HG03280 (cell line): ENCODE measurements around the gene SMC6.
A peak's percentile ranks its signal among the peaks of the same experiment; 100 is the strongest.

Experiments used
- ATAC-seq: cut with Tn5 transposase; IDR thresholded peaks from one replicate; pipeline ENCODE4 v1.9.1; 2021; ENCODE audit warnings: mild to moderate bottlenecking, moderate library complexity; ENCODE audit not compliant: unreplicated experiment

The SMC6 gene

DNA sequence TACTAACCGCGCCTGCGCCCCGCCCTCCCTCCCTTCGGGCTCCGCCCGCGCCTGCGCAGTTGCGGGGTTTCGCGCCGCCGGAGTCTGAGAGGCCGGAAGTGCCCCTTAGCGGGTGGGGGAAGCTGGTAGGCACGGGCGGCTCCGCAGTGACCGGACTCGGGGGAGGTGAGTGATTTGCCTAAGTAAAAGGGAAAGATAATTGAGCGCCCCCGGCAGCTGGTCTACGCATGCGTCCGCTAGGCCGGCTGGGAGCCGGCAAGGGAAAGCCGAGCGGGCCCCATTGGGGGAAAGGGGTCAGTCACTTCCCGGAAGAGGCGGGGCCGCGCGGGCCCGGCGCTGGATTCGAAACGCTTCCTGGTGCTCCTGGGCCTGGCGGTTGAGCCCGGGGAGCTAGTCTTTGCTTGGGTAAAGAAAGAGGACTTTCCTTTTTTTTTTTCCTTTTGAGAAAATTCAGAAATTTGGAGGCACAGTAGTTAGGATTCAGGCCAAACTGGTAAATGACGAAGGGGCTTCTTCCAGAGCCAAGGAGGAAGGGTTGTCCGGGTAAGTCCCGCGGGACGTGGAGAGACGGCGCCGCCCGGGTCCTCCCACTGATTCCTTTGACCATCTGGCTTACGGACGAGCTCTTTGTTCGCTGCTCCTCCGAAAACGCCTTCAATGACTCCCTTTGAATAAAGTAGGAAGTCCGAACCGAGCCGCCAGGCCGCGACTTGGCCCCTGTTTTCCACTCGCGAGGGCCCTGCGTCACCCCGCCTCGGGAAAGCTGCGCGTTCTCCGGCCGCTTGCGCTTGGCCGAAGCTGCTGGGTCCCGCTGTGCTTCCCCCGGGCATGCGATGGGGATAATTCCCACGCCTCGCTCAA, at the start of gene SMC6, which contains the start of gene GEN1:
TSS of gene SMC6 (minus strand) at position 8 of the 861 bp plus-strand sequence. CDS start 7,864 bp downstream, outside the sequence.
TSS of gene GEN1 (plus strand) at position 336 of the 861 bp plus-strand sequence. CDS start 5,806 bp downstream, outside the sequence.
- ATAC-seq = peak; percentile 71

- no peak for ATAC-seq
These were observed 47.3 kb upstream of the SMC6 start for GRCh38 chr2:17800693-17801458.

GRCh38 chr2:17800219-17800618, 46.6 kb upstream of the SMC6 start:
- ATAC-seq = no peak

- no peak for ATAC-seq
These were observed 45.9 kb upstream of the SMC6 start for GRCh38 chr2:17799301-17800120.

GRCh38 chr2:17798338-17798737, 44.7 kb upstream of the SMC6 start:
- ATAC-seq = no peak

GRCh38 chr2:17795309-17795708, 41.7 kb upstream of the SMC6 start:
- no peak for ATAC-seq

GRCh38 chr2:17793803-17794354, 40.3 kb upstream of the SMC6 start:
- ATAC-seq = no peak

GRCh38 chr2:17793296-17793695, 39.7 kb upstream of the SMC6 start:
- no peak for ATAC-seq

- ATAC-seq = no peak
These were observed 38.9 kb upstream of the SMC6 start for GRCh38 chr2:17792515-17792914.

DNA sequence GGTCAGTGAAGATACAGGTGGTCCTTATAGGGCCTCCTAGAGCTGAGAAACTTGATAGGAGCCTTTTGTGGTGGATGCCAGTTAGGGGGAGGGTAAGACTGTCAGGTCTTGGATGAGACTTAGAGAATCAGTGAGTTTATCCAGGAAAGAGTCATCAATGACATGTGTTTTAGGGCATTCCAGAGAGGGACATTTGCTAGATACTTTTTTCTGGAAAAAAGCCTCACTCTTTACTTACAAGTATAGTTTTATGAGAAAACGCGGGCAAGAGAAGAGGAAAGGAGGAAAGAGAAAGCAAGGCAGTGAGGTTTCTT, 38.2 kb upstream of the SMC6 start:
- ATAC-seq = no peak

DNA sequence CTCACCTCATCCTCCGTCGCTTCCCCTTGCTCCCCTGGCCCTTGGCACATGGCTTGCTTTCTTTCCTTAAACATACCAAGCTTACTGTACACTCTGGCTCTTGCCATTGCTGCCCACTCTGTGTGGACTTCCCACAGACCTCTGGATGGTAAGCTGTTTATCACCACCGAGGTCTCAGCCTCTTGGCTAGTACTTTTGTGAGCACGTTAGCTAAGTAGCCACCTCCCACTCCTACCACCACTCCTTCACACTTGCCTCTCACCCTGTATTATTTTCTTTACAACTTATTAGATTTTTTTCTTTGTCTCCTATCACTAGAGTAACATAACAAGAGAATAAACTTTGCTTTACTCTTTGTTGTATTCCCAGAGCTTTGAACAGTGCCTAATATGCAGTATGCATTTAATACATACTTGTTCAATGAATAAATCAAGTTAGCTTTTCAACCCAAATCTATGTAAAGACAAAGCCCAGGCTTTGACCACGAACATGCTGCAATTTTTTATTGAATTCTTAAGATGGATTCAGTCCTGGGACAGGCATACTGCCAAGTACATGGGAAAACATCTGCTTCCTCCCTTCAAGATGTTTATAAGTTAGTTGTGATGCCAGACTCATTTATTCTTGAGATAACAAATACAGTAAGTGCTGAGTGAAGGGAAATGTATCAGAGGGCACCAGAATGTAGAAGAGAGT, 37.7 kb upstream of the SMC6 start:
- no peak for ATAC-seq

DNA sequence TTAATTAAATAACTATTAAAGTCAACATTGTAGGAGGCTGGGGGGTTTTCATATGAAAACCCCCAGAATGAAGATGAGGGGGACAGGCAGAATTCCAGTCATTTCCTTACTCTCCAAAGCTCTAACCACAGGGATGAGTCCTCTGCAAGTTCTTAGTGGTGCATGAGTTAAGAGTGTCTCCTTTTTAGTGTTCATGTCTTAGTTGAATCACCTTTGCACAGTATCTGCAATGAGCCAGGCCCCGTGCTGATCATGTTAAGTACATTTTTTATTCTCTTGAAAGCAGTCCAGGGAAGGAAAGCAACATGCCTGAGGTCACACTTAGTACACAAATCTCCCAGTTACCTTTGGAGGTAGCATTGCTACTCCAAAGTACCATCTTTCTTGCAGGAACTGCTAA, 36.9 kb upstream of the SMC6 start:
- no peak for ATAC-seq

DNA sequence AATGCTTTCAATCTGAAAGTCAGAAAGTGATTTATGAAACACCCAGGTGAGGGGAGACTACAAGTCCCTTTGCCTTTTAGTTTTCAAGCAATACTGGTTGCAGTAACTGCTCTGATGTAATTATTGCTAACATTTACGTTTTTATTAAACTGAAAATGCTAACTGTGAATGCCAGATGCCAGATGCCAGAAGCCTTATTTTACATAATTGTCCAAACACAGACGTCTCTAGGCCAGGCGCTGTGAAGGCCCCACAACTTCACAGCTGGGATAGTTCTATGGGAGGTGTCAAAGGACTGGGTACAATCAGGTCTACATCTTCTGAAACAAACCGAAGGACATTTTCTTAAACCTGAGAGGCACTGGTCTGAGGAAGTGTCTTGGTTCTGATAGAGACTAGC, 35.2 kb upstream of the SMC6 start:
- ATAC-seq = no peak

- ATAC-seq = no peak
These were observed 33.1 kb upstream of the SMC6 start for GRCh38 chr2:17786727-17787126.

DNA sequence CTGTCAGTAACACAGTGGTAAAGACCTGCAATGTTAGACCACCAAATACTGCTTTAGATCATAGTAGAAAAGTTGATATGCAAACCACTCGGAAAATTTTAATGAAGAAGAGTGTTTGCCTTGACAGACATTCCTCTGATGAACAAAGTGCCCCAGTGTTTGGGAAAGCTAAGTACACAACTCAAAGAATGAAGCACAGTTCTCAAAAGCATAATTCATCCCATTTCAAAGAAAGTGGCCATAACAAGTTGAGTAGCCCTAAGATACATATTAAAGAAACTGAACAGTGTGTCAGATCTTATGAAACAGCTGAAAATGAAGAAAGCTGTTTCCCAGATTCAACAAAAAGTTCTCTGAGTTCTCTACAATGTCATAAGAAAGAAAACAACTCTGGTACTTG, 27.9 kb upstream of the SMC6 start:
- ATAC-seq = no peak

DNA sequence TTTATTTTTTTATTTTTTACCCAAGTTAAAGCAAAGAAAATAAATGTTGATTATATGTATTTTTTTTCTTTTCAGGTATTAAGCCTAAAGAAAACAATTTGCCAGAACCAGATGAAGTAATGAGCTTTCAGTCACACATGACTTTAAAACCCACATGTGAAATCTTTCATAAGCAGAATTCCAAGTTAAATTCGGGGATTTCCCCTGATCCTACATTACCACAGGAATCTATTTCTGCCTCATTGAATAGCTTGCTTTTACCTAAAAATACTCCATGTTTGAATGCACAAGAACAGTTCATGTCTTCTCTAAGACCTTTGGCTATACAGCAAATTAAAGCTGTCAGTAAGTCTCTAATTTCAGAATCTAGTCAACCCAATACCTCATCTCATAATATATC, 26.9 kb upstream of the SMC6 start:
- no peak for ATAC-seq

GRCh38 chr2:17772532-17772931, 18.9 kb upstream of the SMC6 start:
- ATAC-seq = no peak

- no peak for ATAC-seq
These were observed 18.3 kb upstream of the SMC6 start for GRCh38 chr2:17771956-17772355.

DNA sequence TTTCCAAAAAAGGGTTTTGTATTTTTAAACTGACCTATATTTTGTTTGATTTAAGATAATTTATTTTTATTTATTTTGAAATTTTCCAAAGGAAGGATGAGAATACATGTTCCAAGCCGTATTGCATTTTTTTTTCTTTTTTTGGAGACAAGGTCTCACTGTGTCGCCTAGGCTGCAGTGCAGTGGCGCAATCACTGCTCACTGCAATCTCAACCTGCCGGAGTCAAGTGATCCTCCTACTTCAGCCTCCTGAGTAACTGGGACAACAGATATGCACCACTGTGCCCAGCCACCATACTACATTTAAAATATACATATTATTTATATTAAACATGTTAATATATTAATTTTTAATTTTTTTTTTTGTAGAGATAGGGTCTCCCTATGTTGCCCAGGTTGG, 15.3 kb upstream of the SMC6 start:
- no peak for ATAC-seq

DNA sequence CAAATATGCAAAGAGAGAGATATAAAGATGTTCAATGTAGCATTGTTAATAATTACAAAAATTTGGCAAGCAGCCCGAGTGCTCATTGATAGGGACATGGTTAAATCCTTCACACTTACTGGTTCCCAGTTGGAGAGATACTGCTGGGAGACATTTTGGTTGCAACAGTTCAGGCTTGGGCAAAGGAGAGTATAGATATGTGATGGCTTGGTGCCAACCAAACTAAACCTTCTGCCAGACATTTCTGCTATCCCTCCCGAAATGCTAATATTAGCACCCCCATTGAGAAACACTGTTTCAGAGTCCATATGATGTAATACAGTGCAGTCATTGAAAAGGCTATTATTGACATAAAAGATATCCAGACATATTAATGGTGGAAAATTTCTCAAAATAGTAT, 11.8 kb upstream of the SMC6 start:
- no peak for ATAC-seq
